GM23338 (cell line): ENCODE data around the gene HCN2.
A peak's percentile ranks its signal among the peaks of the same experiment; 100 is the strongest.
"Not testable (repeated sequence)": the region's sequence is repeated elsewhere in the genome, so short reads cannot be mapped to it uniquely, and the experiment has no call there.

Experiments
- CREB1 ChIP-seq: fragments of 250-450 bp; sonication (Bioruptor Pico); IDR thresholded peaks from 2 replicates; pipeline ENCODE4 v1.5.0; 2020; ENCODE audit warnings: low read depth, mild to moderate bottlenecking, moderate library complexity
- CTCF ChIP-seq, 2 experiments: fragments of 200-600 bp in 1 of 2; sonication (generic) in 1 of 2; conservative IDR thresholded peaks; 2 replicates each; pipeline versions ENCODE4 v1.5.1 to v1.6.1; 2016 to 2017; ENCODE audit warnings: antibody characterized with exemption in 2 of 2, low read depth in 2 of 2, mild to moderate bottlenecking in 2 of 2, moderate library complexity in 1 of 2
- ETS1 ChIP-seq: IDR thresholded peaks from 2 replicates; pipeline ENCODE4 v1.6.1; 2016; ENCODE audit warnings: antibody characterized with exemption
- EZH2 ChIP-seq: fragments of 200-600 bp; sonication (generic); IDR thresholded peaks from one replicate; pipeline ENCODE4 v1.8.0; 2017; ENCODE audit warnings: antibody characterized with exemption, mild to moderate bottlenecking, low read depth; ENCODE audit not compliant: unreplicated experiment
- EZH2phosphoT487 ChIP-seq: fragments of 200-600 bp; sonication (generic); IDR thresholded peaks from one replicate; pipeline ENCODE4 v1.8.1; 2018; ENCODE audit warnings: antibody characterized with exemption; ENCODE audit not compliant: unreplicated experiment
- JUNB ChIP-seq: IDR thresholded peaks from one replicate; pipeline ENCODE4 v1.6.1; 2016; ENCODE audit warnings: antibody characterized with exemption; ENCODE audit not compliant: unreplicated experiment
- POLR2AphosphoS5 ChIP-seq: IDR thresholded peaks from 2 replicates; pipeline ENCODE4 v1.6.1; 2016; ENCODE audit warnings: antibody characterized with exemption, low read depth
- REST ChIP-seq: IDR thresholded peaks from one replicate; pipeline ENCODE4 v1.6.1; 2018; ENCODE audit warnings: antibody characterized with exemption; ENCODE audit not compliant: unreplicated experiment
- STAT1 ChIP-seq: IDR thresholded peaks from one replicate; pipeline ENCODE4 v1.6.1; 2016; ENCODE audit warnings: antibody characterized with exemption; ENCODE audit not compliant: unreplicated experiment
- ZNF114 ChIP-seq: fragments of 250-450 bp; sonication (Bioruptor Pico); IDR thresholded peaks from 2 replicates; pipeline ENCODE4 v1.5.0; 2020; ENCODE audit warnings: mild to moderate bottlenecking, moderate library complexity

GRCh38 chr19:605061-605971 is 15.6 kb downstream of the HCN2 start:
- TF ChIP-seq CTCF (conservative IDR thresholded peaks at IDR 0.05; ENCODE audit: low read depth in 2 of 2): peak in 1 of 2 experiments; percentile 30; a peak in 2 of 4 replicates
- TF ChIP-seq EZH2; REST; EZH2phosphoT487; POLR2AphosphoS5; ETS1; JUNB; CREB1 (CRISPR knock-in tag); ZNF114; STAT1: not testable (repeated sequence)
